ENCODE results near the gene LYPD6. TPM values are rescaled to one million over a fixed set of nuclear protein-coding genes. Genes with fewer than 3 reads are reported as not detected.

LYPD6 gene
- total RNA-seq, 4 donors from 2014 or later, result 0.45 to 1.9 (median 0.93) TPM; not detected in 1

DNA sequence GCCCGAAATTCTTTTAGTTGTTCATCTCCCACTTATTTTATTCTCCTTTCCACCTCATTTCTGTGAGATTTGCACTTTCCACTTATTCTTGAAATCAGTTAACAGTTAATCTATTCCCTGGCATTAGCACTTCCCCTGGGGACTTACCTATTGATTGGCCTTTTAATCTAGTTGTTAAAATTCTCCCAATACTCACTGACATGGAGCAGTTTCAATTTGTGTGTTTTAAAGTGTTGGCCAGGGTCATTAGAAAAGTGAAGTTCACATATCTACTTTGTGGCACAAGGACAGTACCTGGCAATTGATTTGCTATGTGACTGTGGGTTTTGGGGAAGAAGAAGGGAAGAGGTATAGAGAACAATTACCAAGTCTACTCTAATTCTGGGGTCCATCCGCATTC, 83.1 kb downstream of the LYPD6 start:
- Histone ChIP-seq H3K27me3 (no peaks in the 10 kb centered on the region), H3K27ac (no peak overlapping the region), H3K36me3 (no peaks in the 10 kb centered on the region), H3K4me3 (no peak overlapping the region), H3K9me3 (no peaks in the 10 kb centered on the region), H3K4me1 (no peaks in the 10 kb centered on the region)
- WGBS, result 93% methylated on average over 2 of the region's 2 CpGs
- no peak for TF ChIP-seq POLR2A (IDR thresholded peaks at IDR 0.05)
- no peak for TF ChIP-seq EP300 (IDR thresholded peaks at IDR 0.05)
- TF ChIP-seq, protein P1, sequence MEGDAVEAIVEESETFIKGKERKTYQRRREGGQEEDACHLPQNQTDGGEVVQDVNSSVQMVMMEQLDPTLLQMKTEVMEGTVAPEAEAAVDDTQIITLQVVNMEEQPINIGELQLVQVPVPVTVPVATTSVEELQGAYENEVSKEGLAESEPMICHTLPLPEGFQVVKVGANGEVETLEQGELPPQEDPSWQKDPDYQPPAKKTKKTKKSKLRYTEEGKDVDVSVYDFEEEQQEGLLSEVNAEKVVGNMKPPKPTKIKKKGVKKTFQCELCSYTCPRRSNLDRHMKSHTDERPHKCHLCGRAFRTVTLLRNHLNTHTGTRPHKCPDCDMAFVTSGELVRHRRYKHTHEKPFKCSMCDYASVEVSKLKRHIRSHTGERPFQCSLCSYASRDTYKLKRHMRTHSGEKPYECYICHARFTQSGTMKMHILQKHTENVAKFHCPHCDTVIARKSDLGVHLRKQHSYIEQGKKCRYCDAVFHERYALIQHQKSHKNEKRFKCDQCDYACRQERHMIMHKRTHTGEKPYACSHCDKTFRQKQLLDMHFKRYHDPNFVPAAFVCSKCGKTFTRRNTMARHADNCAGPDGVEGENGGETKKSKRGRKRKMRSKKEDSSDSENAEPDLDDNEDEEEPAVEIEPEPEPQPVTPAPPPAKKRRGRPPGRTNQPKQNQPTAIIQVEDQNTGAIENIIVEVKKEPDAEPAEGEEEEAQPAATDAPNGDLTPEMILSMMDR (IDR thresholded peaks at IDR 0.05), result no peak
- no peak for TF ChIP-seq POLR2AphosphoS5 (IDR thresholded peaks at IDR 0.05)
- DNase-seq (ENCODE audit: low spot score in 2 of 2), result no peak

DNA sequence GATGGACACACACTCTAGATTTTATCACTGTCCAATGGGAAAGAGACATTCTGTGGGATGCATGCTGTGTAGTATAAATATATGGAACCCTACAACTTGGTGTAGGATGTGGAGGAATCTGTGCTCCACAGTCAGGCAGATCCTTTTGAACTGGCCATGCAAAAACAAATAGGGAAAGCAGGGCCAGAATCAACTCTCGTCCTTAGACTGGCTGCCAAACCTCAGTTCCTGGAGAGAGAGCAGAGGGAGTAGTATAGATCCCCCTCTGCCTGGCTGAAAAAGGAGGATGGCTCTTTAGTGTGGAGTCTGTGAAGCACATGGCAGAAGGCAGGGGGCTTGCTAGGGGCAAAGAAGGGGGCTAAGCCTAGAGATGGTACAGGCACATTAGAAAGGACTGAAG, 84.7 kb downstream of the LYPD6 start:
- WGBS, result 74% methylated on average over 1 of the region's 1 CpG
- DNase-seq (ENCODE audit: low spot score in 2 of 2), result no peak
- H3K4me3 ChIP-seq, result no peak overlapping the region
- TF ChIP-seq EP300 (IDR thresholded peaks at IDR 0.05) (no peak), POLR2AphosphoS5 (IDR thresholded peaks at IDR 0.05) (no peak), POLR2A (IDR thresholded peaks at IDR 0.05) (no peak)
- TF ChIP-seq, protein P1 (IDR thresholded peaks at IDR 0.05), result no peak
- no peaks in the 10 kb centered on the region for H3K36me3 ChIP-seq
- no peaks in the 10 kb centered on the region for H3K9me3 ChIP-seq
- no peak overlapping the region for H3K27ac ChIP-seq
- H3K27me3 ChIP-seq, result no peaks in the 10 kb centered on the region
- H3K4me1 ChIP-seq, result no peaks in the 10 kb centered on the region

DNA sequence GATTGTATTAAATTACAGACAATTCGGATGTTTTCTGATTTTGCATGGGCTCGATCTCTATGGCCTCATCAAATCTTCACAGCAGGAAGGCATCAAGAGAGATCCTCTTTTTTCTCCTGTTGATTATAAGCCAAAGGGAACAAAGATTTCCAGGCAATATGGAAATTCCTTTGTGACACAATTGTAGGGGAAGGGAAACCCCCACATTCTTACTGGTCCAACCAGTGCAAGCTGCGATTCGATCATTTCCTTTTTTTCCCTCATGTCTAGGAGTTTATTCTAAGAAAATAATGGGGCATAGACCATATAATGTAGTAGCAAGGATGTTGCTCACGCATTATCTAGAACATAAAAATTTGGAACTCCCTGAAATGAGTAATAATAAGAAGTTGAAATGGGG, 87.7 kb downstream of the LYPD6 start:
- no peaks in the 10 kb centered on the region for H3K4me1 ChIP-seq
- no peak overlapping the region for H3K4me3 ChIP-seq
- H3K27ac ChIP-seq, result no peak overlapping the region
- TF ChIP-seq, protein P1 (IDR thresholded peaks at IDR 0.05), result no peak
- TF ChIP-seq POLR2A (IDR thresholded peaks at IDR 0.05) (no peak), EP300 (IDR thresholded peaks at IDR 0.05) (no peak), POLR2AphosphoS5 (IDR thresholded peaks at IDR 0.05) (no peak)
- 70% methylated on average over 5 of the region's 5 CpGs for WGBS
- no peaks in the 10 kb centered on the region for H3K9me3 ChIP-seq
- no peaks in the 10 kb centered on the region for H3K27me3 ChIP-seq
- no peak for DNase-seq (ENCODE audit: low spot score in 2 of 2)
- no peaks in the 10 kb centered on the region for H3K36me3 ChIP-seq

DNA sequence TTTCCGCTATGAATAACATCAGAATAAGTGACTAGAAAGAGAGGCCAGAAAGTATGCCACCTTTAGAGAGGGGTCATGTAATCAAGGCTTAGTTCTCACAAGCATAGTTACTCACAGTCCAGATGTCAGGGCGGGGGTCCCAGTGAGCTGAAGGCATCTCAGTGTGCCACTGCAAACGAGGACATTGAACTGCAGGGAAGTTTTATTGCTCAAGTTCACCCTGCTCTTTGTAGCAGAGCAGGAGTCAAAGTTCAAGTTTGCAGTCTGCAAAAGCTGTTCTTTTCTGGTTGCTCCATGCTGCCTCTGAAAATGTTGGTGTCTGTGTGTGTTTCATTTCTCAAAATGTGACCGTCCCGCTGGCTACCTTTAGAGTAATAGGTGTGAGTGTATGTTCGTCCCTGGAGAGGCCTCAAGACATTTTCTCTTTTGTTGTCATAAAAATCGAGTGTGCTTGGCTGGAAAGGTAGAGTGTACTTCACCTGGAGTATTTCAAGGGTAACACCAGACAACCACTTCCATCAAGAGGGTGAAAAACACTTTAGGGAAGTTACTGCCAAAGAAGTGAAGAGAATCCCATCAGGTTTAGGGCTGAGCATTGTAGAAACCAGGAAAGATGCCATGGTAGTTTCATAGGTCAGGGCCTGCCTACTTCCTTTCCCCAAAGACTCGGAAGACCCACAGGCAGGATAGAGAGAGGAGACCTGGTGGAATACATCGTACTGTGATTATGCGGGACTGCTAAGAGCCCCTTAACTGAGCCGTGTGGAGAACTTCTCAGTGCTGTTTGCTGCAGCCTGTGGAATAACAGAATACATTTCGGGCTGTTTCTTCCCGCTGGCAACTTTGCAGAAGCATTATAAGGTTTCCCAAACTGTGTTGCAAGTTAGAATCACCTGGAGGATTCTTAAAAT, 89.9 kb downstream of the LYPD6 start:
- no peaks in the 10 kb centered on the region for H3K27me3 ChIP-seq
- no peaks in the 10 kb centered on the region for H3K9me3 ChIP-seq
- no peaks in the 10 kb centered on the region for H3K4me1 ChIP-seq
- DNase-seq (ENCODE audit: low spot score in 2 of 2), result no peak
- no peak overlapping the region for H3K4me3 ChIP-seq
- 86% methylated on average over 13 of the region's 13 CpGs for WGBS
- no peaks in the 10 kb centered on the region for H3K36me3 ChIP-seq
- TF ChIP-seq EP300 (IDR thresholded peaks at IDR 0.05), result no peak
- no peak for TF ChIP-seq POLR2AphosphoS5 (IDR thresholded peaks at IDR 0.05)
- TF ChIP-seq POLR2A (IDR thresholded peaks at IDR 0.05), result no peak
- TF ChIP-seq, protein P1 (IDR thresholded peaks at IDR 0.05), result no peak
- H3K27ac ChIP-seq, result no peak overlapping the region

DNA sequence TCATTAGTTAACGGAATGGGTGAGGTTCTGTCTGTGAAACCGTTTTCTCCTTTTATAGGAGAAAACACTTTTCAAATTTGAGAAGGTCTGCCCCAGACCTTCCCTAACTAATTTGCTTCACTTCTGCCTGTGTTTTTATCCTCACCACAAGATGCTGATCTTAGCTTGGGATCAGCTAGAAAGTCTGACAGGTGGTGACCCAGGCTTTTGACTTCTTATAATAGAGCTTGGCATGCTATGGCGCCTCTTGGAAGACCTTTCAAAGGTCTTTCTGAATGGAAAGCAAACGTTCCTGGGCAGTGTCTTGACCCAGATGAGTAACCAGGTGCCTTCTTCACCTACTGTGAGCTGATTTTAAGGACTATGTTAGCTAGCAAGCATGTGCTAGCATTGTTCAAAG, 91.4 kb downstream of the LYPD6 start:
- Histone ChIP-seq H3K36me3 (no peaks in the 10 kb centered on the region), H3K4me1 (no peaks in the 10 kb centered on the region), H3K4me3 (no peak overlapping the region), H3K27me3 (no peaks in the 10 kb centered on the region), H3K9me3 (no peaks in the 10 kb centered on the region), H3K27ac (no peak overlapping the region)
- no peak for DNase-seq (ENCODE audit: low spot score in 2 of 2)
- 75% methylated on average over 4 of the region's 4 CpGs for WGBS
- TF ChIP-seq EP300 (IDR thresholded peaks at IDR 0.05) (no peak), POLR2AphosphoS5 (IDR thresholded peaks at IDR 0.05) (no peak), POLR2A (IDR thresholded peaks at IDR 0.05) (no peak)
- TF ChIP-seq, protein P1 (IDR thresholded peaks at IDR 0.05), result no peak
